ENCODE results near the gene UGGT1.

UGGT1 gene, protein sequence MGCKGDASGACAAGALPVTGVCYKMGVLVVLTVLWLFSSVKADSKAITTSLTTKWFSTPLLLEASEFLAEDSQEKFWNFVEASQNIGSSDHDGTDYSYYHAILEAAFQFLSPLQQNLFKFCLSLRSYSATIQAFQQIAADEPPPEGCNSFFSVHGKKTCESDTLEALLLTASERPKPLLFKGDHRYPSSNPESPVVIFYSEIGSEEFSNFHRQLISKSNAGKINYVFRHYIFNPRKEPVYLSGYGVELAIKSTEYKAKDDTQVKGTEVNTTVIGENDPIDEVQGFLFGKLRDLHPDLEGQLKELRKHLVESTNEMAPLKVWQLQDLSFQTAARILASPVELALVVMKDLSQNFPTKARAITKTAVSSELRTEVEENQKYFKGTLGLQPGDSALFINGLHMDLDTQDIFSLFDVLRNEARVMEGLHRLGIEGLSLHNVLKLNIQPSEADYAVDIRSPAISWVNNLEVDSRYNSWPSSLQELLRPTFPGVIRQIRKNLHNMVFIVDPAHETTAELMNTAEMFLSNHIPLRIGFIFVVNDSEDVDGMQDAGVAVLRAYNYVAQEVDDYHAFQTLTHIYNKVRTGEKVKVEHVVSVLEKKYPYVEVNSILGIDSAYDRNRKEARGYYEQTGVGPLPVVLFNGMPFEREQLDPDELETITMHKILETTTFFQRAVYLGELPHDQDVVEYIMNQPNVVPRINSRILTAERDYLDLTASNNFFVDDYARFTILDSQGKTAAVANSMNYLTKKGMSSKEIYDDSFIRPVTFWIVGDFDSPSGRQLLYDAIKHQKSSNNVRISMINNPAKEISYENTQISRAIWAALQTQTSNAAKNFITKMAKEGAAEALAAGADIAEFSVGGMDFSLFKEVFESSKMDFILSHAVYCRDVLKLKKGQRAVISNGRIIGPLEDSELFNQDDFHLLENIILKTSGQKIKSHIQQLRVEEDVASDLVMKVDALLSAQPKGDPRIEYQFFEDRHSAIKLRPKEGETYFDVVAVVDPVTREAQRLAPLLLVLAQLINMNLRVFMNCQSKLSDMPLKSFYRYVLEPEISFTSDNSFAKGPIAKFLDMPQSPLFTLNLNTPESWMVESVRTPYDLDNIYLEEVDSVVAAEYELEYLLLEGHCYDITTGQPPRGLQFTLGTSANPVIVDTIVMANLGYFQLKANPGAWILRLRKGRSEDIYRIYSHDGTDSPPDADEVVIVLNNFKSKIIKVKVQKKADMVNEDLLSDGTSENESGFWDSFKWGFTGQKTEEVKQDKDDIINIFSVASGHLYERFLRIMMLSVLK (N-terminal part only)

DNA sequence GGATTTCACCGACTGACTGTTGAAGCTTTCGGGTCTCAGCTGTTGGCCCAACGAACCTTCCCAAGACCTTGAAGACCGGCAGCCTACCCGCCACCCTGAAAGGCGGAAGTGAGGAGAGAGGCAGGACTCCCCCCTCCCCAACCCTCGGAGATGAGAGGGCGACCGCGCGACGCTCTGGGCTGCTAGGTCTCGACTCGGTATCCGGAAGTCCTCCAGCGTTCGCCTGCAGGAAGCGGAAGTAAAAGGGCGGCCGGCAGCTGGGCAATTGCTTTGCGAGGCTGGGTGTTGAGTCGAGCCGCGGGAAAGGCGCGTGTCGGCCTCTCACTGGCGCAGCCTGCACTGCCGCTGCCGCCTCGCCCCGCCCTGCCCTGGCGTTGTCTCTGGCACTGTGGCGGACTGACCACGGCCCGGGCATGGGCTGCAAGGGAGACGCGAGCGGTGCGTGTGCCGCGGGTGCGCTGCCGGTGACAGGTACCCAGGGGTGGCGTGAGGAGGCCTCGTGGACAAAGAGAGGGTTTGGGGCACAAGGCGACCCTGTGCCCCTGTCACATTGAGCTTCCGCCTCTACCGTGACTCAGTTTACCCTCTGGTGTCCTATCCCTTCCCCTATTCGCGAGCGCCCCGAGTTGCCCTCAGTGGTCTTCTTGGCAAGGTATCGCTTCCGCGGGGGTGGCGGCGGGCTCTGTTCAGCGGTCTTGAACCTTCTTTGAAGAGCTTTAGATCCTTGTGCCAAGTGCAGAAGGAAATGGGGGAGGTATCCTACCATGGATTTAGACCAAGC is at the start of gene UGGT1:
Gene UGGT1, plus strand, starts transcription at position 256 of the 781 bp plus-strand sequence. Its CDS starts 158 bp downstream, at position 414.
- H3K4me3 Mint-ChIP-seq: peak within 1 kb of the TSS; percentile 96
- H3K36me3 Mint-ChIP-seq: no peaks in the 10 kb centered on the region
- peak within 1 kb of the TSS; percentile 93 for H3K27ac Mint-ChIP-seq
- no peaks in the 10 kb centered on the region for H3K9me3 Mint-ChIP-seq
- no peaks in the 10 kb centered on the region for H3K27me3 Mint-ChIP-seq
- peaks cover 46% of the 10 kb centered on the region for H3K4me1 Mint-ChIP-seq

DNA sequence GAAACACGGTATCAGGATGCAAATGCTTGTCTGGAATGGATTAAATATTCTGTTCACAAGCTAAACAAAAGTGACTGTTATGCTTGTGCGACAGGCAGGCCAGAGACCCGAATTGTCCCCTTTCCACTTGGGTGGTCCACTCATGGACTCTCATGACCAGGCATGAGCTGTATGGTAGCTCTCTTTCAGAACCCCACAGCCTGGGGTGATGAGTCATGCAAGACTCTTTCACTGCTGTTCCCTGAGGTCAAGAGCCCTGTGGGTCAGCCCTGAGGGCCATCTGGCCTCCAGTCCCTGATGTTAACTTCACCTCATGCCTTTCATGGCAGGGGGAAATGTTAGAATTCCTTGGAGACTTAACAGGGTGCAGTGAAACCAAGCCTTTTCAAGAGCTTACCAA is 49.4 kb upstream of the UGGT1 start:
- Mint-ChIP-seq H3K36me3 (peaks cover 5% of the 10 kb centered on the region), H3K27ac (no peak overlapping the region), H3K9me3 (peaks cover 26% of the 10 kb centered on the region), H3K4me3 (no peak overlapping the region), H3K27me3 (peaks cover 7% of the 10 kb centered on the region), H3K4me1 (no peaks in the 10 kb centered on the region)

DNA sequence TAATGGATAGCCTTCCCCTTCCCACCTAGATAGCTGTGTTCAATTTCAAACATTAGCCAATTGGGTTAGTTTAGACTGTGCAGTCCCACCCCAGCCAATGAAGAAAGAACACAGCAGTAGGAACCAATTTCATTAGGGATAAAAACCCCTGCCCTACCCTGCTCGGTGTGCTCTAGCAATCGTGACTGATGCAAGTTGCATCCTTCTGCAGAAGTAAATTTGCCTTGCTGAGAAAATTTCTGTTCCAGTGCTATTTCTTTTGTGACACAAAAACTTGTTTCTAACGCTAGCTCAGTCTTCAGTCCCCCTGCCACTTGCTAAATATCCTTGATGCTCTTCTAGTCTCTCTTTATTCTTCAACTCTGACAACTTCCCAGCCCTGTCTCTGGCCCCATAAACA is 48.0 kb upstream of the UGGT1 start:
- Mint-ChIP-seq H3K4me3 (no peak overlapping the region), H3K36me3 (peaks cover 3% of the 10 kb centered on the region), H3K27me3 (peaks cover 9% of the 10 kb centered on the region), H3K4me1 (no peaks in the 10 kb centered on the region), H3K9me3 (peaks cover 20% of the 10 kb centered on the region), H3K27ac (no peak overlapping the region)

DNA sequence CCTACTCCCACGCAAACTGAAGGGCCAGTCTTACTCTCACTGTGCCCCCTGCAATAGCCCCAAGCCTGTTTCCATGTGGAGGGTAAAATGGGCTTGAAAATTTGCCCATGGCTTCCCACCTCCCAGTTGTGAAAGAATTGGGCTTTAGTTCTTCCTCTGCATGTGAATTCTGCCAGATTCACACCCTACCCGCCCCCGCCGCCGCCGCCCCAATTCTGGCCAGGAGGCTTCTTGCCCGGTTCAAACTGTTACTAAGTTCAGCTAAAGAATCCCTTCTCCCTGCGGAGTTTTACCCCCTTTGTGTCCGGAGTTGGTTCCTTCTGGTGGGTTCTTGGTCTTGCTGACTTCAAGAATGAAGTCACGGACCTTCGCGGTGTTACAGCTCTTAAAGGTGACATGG is 37.7 kb upstream of the UGGT1 start:
- peaks cover 7% of the 10 kb centered on the region for H3K36me3 Mint-ChIP-seq
- H3K9me3 Mint-ChIP-seq: peaks cover 12% of the 10 kb centered on the region
- H3K4me3 Mint-ChIP-seq: no peak overlapping the region
- no peaks in the 10 kb centered on the region for H3K4me1 Mint-ChIP-seq
- peaks cover 28% of the 10 kb centered on the region for H3K27me3 Mint-ChIP-seq
- no peak overlapping the region for H3K27ac Mint-ChIP-seq

DNA sequence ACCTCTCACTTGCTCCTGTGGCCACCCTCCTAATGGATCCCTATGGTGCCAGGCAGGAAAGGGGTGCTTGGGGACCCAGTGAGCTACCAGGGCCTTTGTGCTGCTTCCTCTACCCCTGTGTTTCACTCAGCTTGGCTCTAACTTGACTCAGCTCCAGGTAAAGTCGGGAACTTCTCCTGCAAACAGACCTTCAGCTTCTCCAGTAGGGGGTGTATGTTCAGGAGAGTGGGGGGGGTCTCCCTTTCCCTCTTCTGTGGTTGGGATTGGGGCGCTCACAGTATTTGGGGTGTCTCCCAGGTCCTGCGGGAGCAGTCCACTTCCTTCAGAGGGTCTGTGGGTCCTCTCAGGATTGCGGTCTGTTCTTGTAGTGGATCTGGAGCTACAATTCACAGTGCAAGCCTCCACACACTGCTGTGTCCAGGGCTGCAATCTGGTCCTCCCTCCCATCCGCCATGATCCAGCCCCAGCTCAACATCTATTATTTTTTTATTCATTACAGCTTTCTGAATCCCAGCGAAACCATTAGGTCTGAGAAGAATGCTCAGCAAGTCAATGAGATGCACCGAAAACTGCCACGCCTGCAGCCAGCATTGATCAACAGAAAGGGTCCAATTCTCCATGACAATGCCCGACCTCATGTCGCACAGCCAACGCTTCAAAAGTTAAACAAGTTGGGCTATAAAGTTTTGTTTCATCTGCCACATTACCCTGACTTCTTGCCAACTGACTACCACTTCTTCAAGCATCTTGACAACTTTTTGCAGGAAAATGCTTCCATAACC is 36.7 kb upstream of the UGGT1 start:
- Mint-ChIP-seq H3K36me3 (peaks cover 7% of the 10 kb centered on the region), H3K27me3 (peaks cover 23% of the 10 kb centered on the region), H3K9me3 (peaks cover 11% of the 10 kb centered on the region), H3K4me1 (no peaks in the 10 kb centered on the region), H3K27ac (no peak overlapping the region), H3K4me3 (no peak overlapping the region)

DNA sequence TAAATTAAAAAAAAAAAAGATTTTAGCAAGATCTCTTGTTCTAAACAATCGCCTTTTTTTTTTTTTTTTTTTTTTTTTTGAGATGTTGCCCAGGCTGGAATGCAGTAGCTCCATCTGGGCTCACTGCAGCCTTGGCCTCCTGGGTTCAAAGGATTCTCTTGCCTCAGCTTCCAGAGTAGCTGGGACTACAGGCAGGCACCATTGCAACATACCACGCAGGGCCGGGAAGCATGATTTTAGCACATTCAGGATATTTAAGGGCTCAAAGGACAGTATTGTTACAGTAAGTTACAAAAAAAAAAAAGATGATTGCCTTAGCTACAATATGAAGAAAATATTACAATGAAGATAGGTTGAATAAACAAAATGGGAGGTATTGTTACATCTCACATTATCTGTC is 33.7 kb upstream of the UGGT1 start:
- H3K9me3 Mint-ChIP-seq: no peaks in the 10 kb centered on the region
- peaks cover 4% of the 10 kb centered on the region for H3K27me3 Mint-ChIP-seq
- H3K27ac Mint-ChIP-seq: no peak overlapping the region
- no peak overlapping the region for H3K4me3 Mint-ChIP-seq
- H3K4me1 Mint-ChIP-seq: no peaks in the 10 kb centered on the region
- no peaks in the 10 kb centered on the region for H3K36me3 Mint-ChIP-seq

DNA sequence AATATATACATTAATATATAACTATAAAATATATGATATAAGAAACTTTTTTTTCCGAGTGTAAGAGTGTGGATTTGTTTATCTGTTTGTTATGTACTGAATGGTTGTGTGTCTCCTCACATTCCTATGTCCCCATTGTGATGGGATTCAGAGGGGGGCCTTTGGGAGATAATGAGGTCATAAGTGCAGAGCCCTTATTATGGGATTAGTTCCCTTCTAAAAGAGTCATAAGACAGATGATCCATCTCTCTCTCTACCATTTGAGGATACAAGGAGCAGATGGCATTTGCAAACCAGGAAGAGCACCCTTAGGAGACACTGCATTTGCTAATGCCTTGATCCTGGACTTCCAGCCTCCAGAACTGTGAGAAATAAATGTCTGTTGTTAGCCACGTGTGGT is 32.9 kb upstream of the UGGT1 start:
- no peaks in the 10 kb centered on the region for H3K9me3 Mint-ChIP-seq
- no peak overlapping the region for H3K4me3 Mint-ChIP-seq
- H3K27ac Mint-ChIP-seq: no peak overlapping the region
- H3K36me3 Mint-ChIP-seq: no peaks in the 10 kb centered on the region
- H3K4me1 Mint-ChIP-seq: no peaks in the 10 kb centered on the region
- no peaks in the 10 kb centered on the region for H3K27me3 Mint-ChIP-seq

DNA sequence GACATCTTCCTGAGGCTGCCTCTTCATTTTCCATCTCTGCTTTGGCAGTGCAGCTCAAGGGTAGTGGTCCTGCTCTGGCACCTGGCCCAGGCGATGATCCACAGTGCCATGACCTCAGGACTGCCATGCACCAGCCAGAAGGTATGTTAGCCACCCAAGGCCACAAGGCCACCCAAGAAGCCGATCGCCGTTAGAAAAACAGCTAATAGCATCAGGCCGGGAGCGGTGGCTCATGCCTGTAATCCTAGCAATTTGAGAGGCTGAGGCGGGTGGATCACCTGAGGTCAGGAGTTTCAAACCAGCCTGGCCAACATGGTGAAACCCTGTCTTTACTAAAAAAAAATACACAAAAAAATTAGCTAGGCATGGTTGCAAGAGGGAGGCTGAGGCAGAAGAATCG is 28.4 kb upstream of the UGGT1 start:
- H3K4me3 Mint-ChIP-seq: no peak overlapping the region
- no peaks in the 10 kb centered on the region for H3K9me3 Mint-ChIP-seq
- no peaks in the 10 kb centered on the region for H3K36me3 Mint-ChIP-seq
- no peak overlapping the region for H3K27ac Mint-ChIP-seq
- no peaks in the 10 kb centered on the region for H3K27me3 Mint-ChIP-seq
- no peaks in the 10 kb centered on the region for H3K4me1 Mint-ChIP-seq

DNA sequence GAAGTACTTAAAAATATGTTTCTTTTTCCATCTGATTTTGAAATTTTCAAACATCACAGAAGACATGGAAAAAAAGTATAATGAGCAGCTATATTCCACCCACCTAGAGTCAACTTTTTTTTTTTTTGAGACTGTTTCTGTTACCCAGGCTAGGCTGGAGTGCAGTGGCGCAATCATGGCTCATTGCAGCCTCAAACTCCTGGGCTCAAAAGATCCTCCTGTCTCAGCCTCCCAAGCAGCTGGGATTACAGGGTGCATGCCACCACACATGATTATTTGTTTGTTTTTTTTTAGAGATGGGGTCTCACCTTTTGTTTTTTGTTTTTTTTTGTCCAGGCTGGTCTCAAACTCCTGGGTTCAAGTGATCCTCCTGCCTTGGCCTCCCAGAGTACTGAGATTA is 26.6 kb upstream of the UGGT1 start:
- H3K27ac Mint-ChIP-seq: no peak overlapping the region
- H3K4me1 Mint-ChIP-seq: no peaks in the 10 kb centered on the region
- H3K4me3 Mint-ChIP-seq: no peak overlapping the region
- no peaks in the 10 kb centered on the region for H3K27me3 Mint-ChIP-seq
- H3K9me3 Mint-ChIP-seq: no peaks in the 10 kb centered on the region
- H3K36me3 Mint-ChIP-seq: no peaks in the 10 kb centered on the region

DNA sequence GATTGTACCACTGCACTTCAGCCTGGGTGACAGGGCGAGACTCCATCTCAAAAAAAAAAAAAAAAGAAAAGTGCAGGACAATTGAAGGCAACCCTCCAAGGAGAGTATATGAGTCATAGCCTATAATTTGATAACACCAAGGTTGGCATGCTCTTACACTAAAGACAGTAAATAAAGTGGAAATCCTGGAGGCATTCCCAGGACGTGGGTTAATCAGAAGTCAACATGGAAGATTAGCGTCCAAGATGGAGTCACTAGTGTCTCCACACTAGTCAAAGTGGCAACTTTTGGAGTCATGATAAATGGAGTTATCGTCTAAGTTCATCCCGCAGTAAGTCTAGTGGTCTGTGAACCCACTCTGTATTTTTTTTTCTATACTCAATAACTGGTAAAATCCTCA is 21.2 kb upstream of the UGGT1 start:
- Mint-ChIP-seq H3K9me3 (no peaks in the 10 kb centered on the region), H3K27me3 (no peaks in the 10 kb centered on the region), H3K36me3 (no peaks in the 10 kb centered on the region), H3K27ac (no peak overlapping the region), H3K4me3 (no peak overlapping the region), H3K4me1 (no peaks in the 10 kb centered on the region)

DNA sequence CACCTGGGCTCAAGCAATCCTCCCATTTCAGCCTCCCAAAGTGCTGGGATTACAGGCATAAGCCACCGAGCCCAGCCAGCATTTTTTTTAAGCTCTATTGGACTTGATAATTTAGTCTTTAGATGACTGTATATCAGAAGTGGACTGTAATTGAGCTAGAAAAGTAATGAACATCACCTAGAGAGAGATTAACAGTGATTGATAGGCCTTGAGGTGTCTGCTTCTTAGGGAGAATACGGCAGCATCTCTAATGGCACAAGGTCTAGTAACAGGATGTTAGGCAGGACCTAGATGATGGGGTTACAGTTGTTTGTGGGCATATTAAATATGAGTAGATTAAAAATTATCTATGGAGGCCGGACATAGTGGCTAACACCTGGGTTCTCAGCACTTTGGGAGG is 17.7 kb upstream of the UGGT1 start:
- Mint-ChIP-seq H3K4me3 (no peak overlapping the region), H3K36me3 (no peaks in the 10 kb centered on the region), H3K9me3 (no peaks in the 10 kb centered on the region), H3K4me1 (no peaks in the 10 kb centered on the region), H3K27me3 (no peaks in the 10 kb centered on the region), H3K27ac (no peak overlapping the region)

DNA sequence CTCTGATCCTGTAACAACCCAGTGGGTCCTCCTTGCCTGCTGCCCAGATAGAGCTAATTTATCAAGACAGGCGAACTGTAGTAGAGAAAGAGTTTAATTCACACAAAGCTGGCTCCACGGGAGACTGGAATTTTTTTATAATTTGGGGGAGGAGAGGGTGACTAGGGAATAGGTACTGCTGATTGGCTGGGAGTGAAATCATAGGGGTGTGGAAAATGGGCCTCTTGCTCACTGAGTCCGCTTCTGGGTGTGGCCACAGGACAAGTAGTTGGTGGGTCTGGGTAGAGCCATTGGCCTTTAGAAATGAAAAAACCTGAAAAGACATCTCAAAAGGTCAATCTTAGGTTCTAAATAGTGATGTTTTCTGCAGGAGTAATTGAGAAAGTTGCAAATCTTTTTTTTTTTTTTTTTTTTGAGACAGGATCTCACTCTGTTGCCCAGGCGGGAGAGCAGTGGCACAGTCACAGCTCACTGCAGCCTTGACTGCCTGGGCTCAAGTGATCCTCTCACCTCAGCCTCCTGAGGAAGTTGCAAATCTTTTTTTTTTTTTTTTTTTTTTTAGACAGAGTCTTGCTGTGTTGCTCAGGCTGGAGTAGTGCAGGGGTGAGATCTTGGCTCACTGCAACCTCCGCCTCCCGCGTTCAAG is 14.4 kb upstream of the UGGT1 start:
- no peaks in the 10 kb centered on the region for H3K9me3 Mint-ChIP-seq
- H3K27me3 Mint-ChIP-seq: no peaks in the 10 kb centered on the region
- no peaks in the 10 kb centered on the region for H3K36me3 Mint-ChIP-seq
- H3K4me3 Mint-ChIP-seq: no peak overlapping the region
- no peak overlapping the region for H3K27ac Mint-ChIP-seq
- no peaks in the 10 kb centered on the region for H3K4me1 Mint-ChIP-seq

DNA sequence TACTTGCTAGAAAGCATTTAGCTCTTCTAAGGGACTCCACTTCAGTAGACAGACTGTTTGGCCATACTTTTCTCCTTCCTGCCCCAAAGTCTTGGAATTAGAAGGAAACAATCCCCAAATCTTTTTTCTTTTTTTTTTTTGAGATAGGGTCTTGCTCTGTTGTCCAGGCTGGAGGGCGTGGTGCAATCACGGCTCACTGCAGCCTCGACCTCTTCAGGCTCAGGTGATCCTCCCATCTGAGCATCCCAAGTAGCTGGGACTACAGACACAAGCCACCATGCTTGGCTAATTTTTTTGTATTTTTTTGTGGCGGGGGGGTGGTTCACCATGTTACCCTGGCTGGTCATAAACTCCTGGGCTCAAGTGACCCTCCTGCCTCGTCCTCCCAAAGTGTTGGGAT is 6.2 kb upstream of the UGGT1 start:
- no peaks in the 10 kb centered on the region for H3K36me3 Mint-ChIP-seq
- no peak overlapping the region for H3K4me3 Mint-ChIP-seq
- H3K9me3 Mint-ChIP-seq: no peaks in the 10 kb centered on the region
- H3K4me1 Mint-ChIP-seq: peaks cover 4% of the 10 kb centered on the region
- no peaks in the 10 kb centered on the region for H3K27me3 Mint-ChIP-seq
- H3K27ac Mint-ChIP-seq: no peak overlapping the region

DNA sequence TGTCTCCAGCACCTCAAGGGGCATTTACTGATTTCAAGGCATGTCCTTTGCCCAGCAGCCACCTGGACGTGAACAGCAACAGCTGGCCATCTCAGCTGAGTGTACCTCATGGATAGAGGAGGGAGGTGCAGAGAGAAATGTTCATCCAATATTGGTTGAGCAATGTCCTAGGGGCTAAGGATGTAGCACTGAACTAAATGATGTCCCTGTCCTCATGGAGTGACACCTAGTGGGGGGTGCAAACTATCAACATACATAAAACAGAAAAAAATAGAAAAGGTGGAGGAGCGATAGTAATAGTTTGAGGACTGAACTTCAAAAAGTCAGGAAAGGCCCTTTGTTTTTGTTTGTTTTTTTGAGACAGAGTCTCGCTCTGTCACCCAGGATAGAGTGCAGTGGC is 4.8 kb upstream of the UGGT1 start:
- no peaks in the 10 kb centered on the region for H3K27me3 Mint-ChIP-seq

More for the DNA sequence above, 4.8 kb upstream of the UGGT1 start:
- peaks cover 9% of the 10 kb centered on the region for H3K4me1 Mint-ChIP-seq
- no peak overlapping the region for H3K4me3 Mint-ChIP-seq
- H3K9me3 Mint-ChIP-seq: no peaks in the 10 kb centered on the region
- no peaks in the 10 kb centered on the region for H3K36me3 Mint-ChIP-seq
- H3K27ac Mint-ChIP-seq: no peak overlapping the region
